GM13976 (cell line): ENCODE data around the gene ARHGAP31.
"Not testable (repeated sequence)": the region's sequence is repeated elsewhere in the genome, so short reads cannot be mapped to it uniquely, and the experiment has no call there.

Source experiments
- DNase-seq: peaks from one replicate; pipeline ENCODE4 v3.0.0; 2012; ENCODE audit warnings: low spot score
- CTCF ChIP-seq: IDR thresholded peaks from 2 replicates; pipeline ENCODE4 v1.5.1; 2012; ENCODE audit warnings: borderline replicate concordance, mild to moderate bottlenecking; ENCODE audit not compliant: insufficient read depth; ENCODE audit errors: extremely low read depth, missing control alignments, control extremely low read depth
- in situ Hi-C: fragments of 300-500 bp; cut with MboI; formaldehyde crosslinking; loops from one replicate; pipeline ENCODE4 v1.12.0; 2022; ENCODE audit warnings: low sequenced_read_pairs, mixed read lengths, inconsistent platforms; ENCODE audit not compliant: unreplicated experiment

ARHGAP31 gene

GRCh38 chr3:119329551-119329950 is 35.4 kb downstream of the ARHGAP31 start:
- TF ChIP-seq CTCF = no peak
- DNase-seq = no peak
- in situ Hi-C loops = no loop called here

GRCh38 chr3:119330181-119330580 is 36.0 kb downstream of the ARHGAP31 start:
- DNase-seq = no peak
- no peak for TF ChIP-seq CTCF
- in situ Hi-C loops = no loop called here

- no peak for DNase-seq
- no peak for TF ChIP-seq CTCF
- in situ Hi-C loops = no loop called here
Measured at GRCh38 chr3:119330858-119331257, 36.7 kb downstream of the ARHGAP31 start.

- in situ Hi-C loops = no loop called here
- TF ChIP-seq CTCF = no peak
- DNase-seq = no peak
Measured at GRCh38 chr3:119331661-119332060, 37.5 kb downstream of the ARHGAP31 start.

GRCh38 chr3:119333773-119334509 is 39.8 kb downstream of the ARHGAP31 start:
- in situ Hi-C loops = no loop called here
- DNase-seq = no peak
- no peak for TF ChIP-seq CTCF

DNA sequence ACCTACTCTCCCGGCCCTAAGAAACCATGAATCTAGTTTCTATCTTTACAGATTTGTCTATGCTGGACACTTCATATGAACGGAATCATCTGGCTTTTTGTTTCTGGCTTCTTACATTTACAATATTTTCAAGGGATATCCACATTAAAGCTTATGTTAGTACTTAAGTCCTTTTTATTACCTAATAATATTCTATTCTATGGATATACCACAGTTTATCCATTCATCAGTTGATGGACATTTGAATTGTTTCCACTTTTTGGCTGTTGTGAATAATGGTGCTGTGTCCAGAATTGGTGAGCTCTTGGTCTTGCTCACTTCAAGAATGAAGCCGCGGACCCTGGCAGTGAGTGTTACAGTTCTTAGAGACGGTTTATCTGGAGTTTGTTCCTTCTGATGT is 42.6 kb downstream of the ARHGAP31 start:
- no peak for DNase-seq
- in situ Hi-C loops = no loop called here
- no peak for TF ChIP-seq CTCF

DNA sequence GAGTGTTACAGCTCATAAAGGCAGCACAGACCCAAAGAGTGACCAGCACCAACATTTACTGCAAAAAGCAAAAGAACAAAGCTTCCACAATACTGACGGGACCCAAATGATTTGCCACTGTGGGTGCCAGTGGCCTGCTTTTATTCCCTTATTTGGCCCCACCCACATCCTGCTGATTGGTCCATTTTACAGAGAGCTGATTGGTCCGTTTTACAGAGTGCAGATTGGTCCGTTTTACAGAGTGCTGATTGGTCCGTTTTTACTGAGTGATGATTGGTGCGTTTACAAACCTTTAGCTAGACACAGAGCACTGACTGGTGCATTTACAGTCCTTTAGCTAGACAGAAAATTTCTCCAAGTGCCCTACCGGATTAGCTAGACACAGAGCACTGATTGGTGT is 43.2 kb downstream of the ARHGAP31 start:
- in situ Hi-C loops, DNase-seq: not testable (repeated sequence)
